GM20431 (cell line): Measurements from ENCODE around the gene KIF7.

Source experiments
- in situ Hi-C: fragments of 300-500 bp; cut with MseI, MboI; formaldehyde crosslinking; loops from one replicate; pipeline ENCODE4 v1.15.0; 2020; ENCODE audit warnings: low sequenced_read_pairs; ENCODE audit not compliant: unreplicated experiment

The KIF7 gene

GRCh38 chr15:89669941-89670340, 14.7 kb upstream of the KIF7 start:
- in situ Hi-C loops: no loop called here

- in situ Hi-C loops: no loop called here
Measured at GRCh38 chr15:89669309-89669865, 14.1 kb upstream of the KIF7 start.

- in situ Hi-C loops: no loop called here
Measured at GRCh38 chr15:89668171-89668570, 12.9 kb upstream of the KIF7 start.

- in situ Hi-C loops: no loop called here
Measured at GRCh38 chr15:89667706-89667960, 12.4 kb upstream of the KIF7 start.

- in situ Hi-C loops: no loop called here
Measured at GRCh38 chr15:89666858-89667705, 11.8 kb upstream of the KIF7 start.

DNA sequence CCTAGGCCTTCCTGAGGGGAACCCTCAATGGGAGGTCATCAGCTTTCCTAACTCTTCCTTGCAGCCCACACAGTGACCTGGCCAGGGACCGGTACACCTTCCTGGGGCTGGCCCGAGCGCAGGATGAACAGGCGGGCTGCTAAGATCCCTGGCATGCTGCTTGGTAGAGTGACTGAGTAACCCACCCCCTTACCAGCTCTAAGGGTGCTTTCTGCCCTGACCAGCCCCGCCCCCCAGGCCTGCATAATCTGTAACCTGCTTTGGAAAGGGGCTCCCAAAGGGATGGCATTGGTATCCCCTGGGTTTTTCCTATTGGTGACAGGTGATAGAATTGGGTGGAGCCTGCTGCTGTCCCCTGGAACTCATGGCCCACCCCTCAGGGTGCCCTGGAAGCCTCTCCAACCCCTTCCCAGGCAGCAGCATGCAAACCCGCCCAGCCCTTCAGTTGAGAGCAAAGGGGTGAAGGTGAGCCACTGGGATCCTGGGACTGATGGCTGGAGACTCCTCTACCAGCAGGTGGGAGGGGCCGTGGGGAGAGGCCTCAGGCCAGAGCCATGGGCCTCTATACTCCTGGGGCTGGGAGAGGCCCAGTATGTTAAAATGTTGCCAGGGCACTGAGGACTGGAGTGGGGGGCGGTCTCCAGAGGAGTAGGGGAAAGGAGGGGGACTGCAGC, 11.1 kb upstream of the KIF7 start:
- in situ Hi-C loops: no loop called here

DNA sequence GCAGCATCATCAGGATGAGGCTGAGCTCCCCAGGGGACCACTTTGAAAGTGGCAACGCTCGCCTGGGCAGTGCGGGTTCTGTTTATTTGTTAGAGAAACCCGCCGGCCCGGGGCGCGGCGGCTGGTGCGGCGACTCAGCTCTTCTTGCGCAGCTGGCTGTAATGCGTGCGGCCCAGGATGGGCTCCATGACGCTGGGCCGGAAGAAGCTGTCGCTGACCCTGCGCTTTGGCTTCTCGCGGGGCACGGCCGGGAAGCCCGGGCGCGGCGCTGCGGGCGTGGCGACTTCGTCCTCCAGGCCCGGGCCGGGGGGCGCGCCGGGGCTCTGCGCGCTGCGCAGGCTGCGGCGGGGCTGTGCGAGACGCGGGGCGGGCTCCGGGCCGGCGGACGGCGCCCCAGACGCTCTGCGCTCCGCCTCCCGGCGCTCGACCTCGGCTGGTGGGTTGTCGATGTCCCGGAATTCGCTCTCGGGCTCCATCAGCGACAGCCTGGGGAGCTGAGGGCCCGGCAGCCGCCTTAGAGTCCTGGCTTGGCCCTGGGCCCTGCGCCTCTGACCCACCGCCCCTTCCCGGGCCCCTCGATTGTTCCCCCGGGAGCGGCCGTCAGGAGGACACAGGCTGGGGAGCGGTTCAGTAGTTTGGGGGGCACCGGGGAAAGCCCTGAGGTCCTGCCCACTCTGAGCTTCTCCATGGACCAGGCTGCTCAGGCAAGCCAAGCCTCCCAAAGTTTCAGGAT, 10.3 kb upstream of the KIF7 start:
- in situ Hi-C loops: no loop called here

DNA sequence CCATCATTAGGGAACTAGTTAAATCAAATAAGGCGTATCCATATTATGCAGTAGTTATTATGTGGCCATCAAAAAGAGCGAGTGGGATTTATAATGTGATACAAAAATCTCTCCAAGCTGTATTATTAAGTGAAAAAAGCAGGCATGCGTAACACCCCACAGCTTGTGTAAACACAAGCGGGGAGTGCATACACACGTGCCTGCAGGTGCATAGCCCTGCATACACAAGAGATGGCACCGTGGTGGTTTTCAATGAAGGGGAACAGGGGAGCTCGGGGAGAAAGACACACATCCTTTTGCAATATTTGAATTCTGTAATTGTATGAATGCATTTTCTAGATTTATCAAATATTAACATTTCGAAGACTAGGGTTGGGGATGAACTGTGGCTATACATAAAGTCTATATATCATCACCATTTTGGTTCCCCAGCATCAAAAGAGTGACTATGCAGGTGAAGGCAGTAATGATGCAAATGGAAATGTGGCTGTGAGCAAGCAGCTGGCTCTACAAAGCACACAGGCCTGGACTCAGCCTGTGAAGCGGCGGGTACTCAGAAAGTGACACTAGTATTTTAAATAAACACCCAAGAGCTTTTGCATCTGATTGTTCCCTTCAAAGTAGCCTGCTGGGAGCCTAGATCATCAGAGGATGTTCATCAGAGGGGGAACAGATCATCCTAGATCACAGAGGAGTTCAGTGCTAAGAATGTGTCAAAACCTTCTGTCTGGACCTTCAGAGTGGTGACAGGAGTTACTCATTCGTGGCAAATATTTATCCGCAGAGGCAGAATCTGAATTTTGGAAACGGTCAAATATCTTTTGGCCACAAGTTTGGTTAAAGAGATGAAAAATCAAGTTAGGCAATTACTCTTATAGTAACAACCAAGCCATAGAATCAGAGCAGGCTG, 9.4 kb upstream of the KIF7 start:
- in situ Hi-C loops: no loop called here

- in situ Hi-C loops: no loop called here
Measured at GRCh38 chr15:89662893-89663626, 7.8 kb upstream of the KIF7 start.

DNA sequence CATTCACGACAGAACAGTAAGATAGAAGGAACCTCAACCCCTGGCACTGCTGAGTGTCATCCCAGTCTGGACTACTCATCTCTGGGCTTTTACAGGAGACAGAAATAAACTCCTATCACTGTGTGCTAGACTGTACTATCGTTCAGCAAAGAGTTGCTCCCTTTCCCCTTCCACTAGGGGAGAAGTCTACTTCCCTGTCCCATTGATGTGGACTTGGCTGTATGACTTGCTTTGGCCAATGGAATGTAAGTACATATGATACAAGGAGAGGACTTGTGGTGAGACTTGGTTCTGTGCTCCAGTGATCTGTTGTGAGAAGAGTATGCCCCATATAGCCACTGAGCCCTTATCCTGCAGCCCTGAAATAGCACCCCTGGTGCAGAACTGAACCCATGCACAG, 5.3 kb upstream of the KIF7 start:
- in situ Hi-C loops: no loop called here

- in situ Hi-C loops: no loop called here
Measured at GRCh38 chr15:89659295-89659694, 4.0 kb upstream of the KIF7 start.

GRCh38 chr15:89657686-89658200, 2.5 kb upstream of the KIF7 start:
- in situ Hi-C loops: no loop called here

DNA sequence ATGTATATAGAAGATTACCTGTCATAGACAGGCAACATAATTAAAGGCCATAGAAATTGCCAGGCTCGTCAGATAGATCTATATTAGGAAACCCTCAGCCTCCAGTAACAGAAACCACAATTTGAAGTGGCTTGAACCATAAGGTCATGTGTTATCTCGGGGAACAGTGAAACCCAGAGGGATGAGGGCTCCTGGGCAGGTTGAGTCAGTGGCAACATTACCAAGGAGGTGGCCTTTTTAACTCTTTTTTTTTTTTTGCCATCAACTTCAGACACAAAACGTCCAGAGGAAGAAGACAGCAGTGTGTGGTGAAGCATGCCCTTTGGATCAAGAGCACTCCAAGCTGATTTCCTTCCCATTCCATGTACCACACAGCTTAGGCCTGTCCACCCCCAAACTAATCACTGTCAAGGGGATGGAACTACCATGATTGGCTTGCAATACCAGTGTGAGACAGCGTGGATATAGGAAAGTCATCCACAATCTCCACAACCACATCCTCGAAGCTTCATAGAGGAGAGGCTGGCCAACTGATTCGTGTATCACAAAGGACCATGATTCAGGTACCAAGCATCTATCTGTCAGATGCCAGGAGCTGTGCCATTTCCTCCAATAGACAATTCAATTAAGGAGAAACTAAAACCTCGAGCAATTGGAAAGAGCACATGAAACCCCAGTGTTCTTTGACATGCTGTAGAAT, 999 bp upstream of the KIF7 start:
- in situ Hi-C loops: no loop called here

GRCh38 chr15:89654301-89654761, 936 bp downstream of the KIF7 start:
- in situ Hi-C loops: no loop called here

DNA sequence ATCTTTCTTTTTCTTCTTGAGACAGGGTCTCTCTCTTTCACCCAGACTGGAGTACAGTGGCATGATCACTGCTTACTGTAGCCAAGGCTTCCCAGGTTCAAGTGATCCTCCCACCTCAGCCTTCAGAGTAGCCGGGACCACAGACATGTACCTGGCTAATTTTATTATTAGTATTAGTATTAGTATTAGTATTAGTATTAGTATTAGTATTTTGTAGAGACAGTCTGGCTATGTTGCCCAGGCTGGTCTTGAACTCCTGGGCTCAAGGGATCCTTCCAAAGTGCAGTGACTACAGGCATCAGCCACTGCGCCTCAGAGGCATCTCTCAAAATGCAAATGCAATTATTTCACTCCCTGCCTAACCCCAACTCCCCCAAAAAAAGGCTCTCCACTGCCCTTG, 1.7 kb downstream of the KIF7 start:
- in situ Hi-C loops: no loop called here

- in situ Hi-C loops: no loop called here
Measured at GRCh38 chr15:89652666-89653065, 2.6 kb downstream of the KIF7 start.

GRCh38 chr15:89652131-89652530, 3.1 kb downstream of the KIF7 start:
- in situ Hi-C loops: no loop called here

DNA sequence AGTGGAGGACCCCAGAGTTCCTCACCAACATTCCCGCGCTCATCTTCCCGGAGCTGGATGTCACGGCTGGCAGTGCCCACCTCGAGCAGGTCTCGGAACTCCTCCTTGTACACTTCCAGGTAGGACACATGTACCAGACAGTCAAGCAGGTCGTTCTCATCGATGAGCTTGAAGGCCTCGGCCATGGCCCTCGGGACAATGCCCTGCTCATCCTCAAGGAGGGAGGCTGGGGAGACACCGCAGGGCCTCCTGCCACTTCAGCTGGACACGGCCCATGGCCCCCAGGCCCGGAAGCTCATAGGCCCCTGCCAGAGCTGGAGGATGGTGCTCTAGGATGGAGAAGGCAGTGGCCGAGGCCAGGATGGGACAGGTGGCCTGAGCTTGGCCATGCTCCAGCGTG, 5.6 kb downstream of the KIF7 start:
- in situ Hi-C loops: no loop called here
